OCI-LY7 (cell line): ENCODE measurements around the gene NOP56. TPM values are rescaled to one million over a fixed set of nuclear protein-coding genes. Genes with fewer than 3 reads are reported as not detected.

ENCODE experiments used
- BruUV-seq: library from RNA; stranded (reverse); fragments of 400-500 nt; replicated peaks from 2 replicates; lab custom pipeline; 2021; lab: Mats Ljungman, UMichigan
- CTCF ChIA-PET: fragments of 300-600 bp; sonication (Branson Sonifier 250); formaldehyde crosslinking; loops from one replicate; lab custom pipeline; 2022; ENCODE audit warnings: antibody characterized with exemption; ENCODE audit not compliant: unreplicated experiment; lab: Charles Lee
- POLR2A ChIA-PET: fragments of 300-600 bp; sonication (Branson Sonifier 250); formaldehyde crosslinking; loops from one replicate; lab custom pipeline; 2022; ENCODE audit warnings: antibody characterized with exemption; lab: Charles Lee
- DNase-seq: peaks from one replicate; pipeline ENCODE4 v3.0.0-alpha.2; 2015; ENCODE audit warnings: low spot score
- H2AFZ ChIP-seq: fragments of 200-600 bp; sonication (generic), shearing (Covaris generic); 2 replicates; pipeline ENCODE4 v1.6.1; 2014; ENCODE audit warnings: mild to moderate bottlenecking, antibody characterized with exemption, low read length, moderate library complexity
- H3K27ac ChIP-seq: fragments of 200-600 bp; sonication (generic); 2 replicates; pipeline ENCODE4 v1.5.1; 2014; ENCODE audit warnings: mixed run types, low read depth, mild to moderate bottlenecking, moderate library complexity, low read length, inconsistent platforms; ENCODE audit not compliant: poor library complexity, severe bottlenecking
- H3K36me3 ChIP-seq: fragments of 200-600 bp; sonication (generic); 2 replicates; pipeline ENCODE4 v1.6.1; 2014; ENCODE audit warnings: mild to moderate bottlenecking, antibody characterized with exemption, low read length, moderate library complexity, mixed read lengths; ENCODE audit not compliant: insufficient read depth
- H3K4me1 ChIP-seq: fragments of 200-600 bp; sonication (generic); 2 replicates; pipeline ENCODE4 v1.5.1; 2014; ENCODE audit warnings: mild to moderate bottlenecking, low read length; ENCODE audit not compliant: insufficient read depth, poor library complexity, severe bottlenecking
- H3K4me2 ChIP-seq: fragments of 200-600 bp; sonication (generic); 2 replicates; pipeline ENCODE4 v1.6.1; 2014; ENCODE audit warnings: mild to moderate bottlenecking, low read length
- H3K4me3 ChIP-seq: fragments of 200-600 bp; sonication (generic); 2 replicates; pipeline ENCODE4 v1.5.1; 2014; ENCODE audit warnings: mild to moderate bottlenecking, low read depth, low read length; ENCODE audit not compliant: poor library complexity, severe bottlenecking
- H3K79me2 ChIP-seq: fragments of 200-600 bp; sonication (generic); 2 replicates; pipeline ENCODE4 v1.6.1; 2016; ENCODE audit warnings: low read depth, mild to moderate bottlenecking, low read length, moderate library complexity, mixed read lengths; ENCODE audit not compliant: insufficient read depth
- H3K9me2 ChIP-seq: fragments of 200-600 bp; sonication (generic); 2 replicates; pipeline ENCODE4 v1.6.1; 2016; ENCODE audit warnings: mild to moderate bottlenecking, low read length, mixed read lengths; ENCODE audit not compliant: insufficient read depth
- H3K9me3 ChIP-seq: fragments of 200-600 bp; sonication (generic); 2 replicates; pipeline ENCODE4 v1.6.1; 2014; ENCODE audit warnings: mild to moderate bottlenecking, mixed run types, low read length, mixed read lengths
- H4K20me1 ChIP-seq: fragments of 200-600 bp; sonication (generic); 2 replicates; pipeline ENCODE4 v1.6.1; 2014; ENCODE audit warnings: mild to moderate bottlenecking, antibody characterized with exemption, low read length, moderate library complexity, mixed read lengths; ENCODE audit not compliant: insufficient read depth
- EZH2phosphoT487 ChIP-seq: fragments of 200-600 bp; sonication (generic); IDR thresholded peaks from 2 replicates; pipeline ENCODE4 v1.6.1; 2018; ENCODE audit warnings: low read depth, borderline replicate concordance, mild to moderate bottlenecking, mixed run types, antibody characterized with exemption, low read length, moderate library complexity, mixed read lengths
- intact Hi-C: fragments of 100-400 bp; cut with micrococcal nuclease; formaldehyde crosslinking; loops from one replicate; pipeline ENCODE4 v1.10.0; 2022; ENCODE audit not compliant: unreplicated experiment
- total RNA-seq, 2 experiments: library from RNA; depleted of rRNA in 1 of 2; stranded (reverse); fragments of >200 nt in 1 of 2; shearing (Covaris generic) in 1 of 2; gene quantifications; 2 replicates each; pipeline ENCODE4 v1.2.3, GENCODE V29; 2014 to 2022
- TF ChIP-seq, protein P1 (sequence below): fragments of 200-600 bp; sonication (generic); conservative IDR thresholded peaks from 2 replicates; pipeline ENCODE4 v1.5.1; 2014; ENCODE audit warnings: mild to moderate bottlenecking, antibody characterized with exemption, low read length, moderate library complexity, mixed read lengths

The NOP56 gene
- total RNA-seq, 2 experiments from 2014 or later: 544 to 580 TPM

DNA sequence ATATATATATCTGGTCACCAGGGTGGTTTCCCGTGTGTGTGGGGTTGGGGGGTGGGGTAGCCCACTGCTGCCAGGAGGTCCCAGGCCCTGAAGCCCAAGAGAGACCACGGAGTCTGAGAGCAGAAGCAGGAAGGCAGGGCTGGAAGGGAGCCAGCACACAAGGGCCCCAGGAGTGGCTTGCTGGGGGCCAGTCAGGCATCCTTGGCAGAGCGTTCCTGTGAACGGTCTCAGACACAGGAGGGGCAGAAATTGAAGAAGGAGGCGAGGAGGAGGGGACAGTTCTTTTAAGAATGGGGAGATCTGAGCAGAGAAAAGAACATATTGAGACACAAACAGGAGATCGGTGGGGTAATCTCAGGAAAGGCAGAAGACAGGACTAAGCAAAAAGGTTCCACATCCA lies 38.3 kb downstream of the NOP56 start:
- Histone ChIP-seq H4K20me1 (no peaks in the 10 kb centered on the region), H3K4me3 (no peak overlapping the region), H2AFZ (no peak overlapping the region), H3K27ac (no peak overlapping the region), H3K4me2 (no peak overlapping the region), H3K9me3 (no peaks in the 10 kb centered on the region), H3K4me1 (no peaks in the 10 kb centered on the region), H3K36me3 (no peaks in the 10 kb centered on the region), H3K9me2 (no peaks in the 10 kb centered on the region), H3K79me2 (no peaks in the 10 kb centered on the region)
- CTCF ChIA-PET: no interaction called here
- BruUV-seq: no TSS peak
- POLR2A ChIA-PET: no interaction called here
- TF ChIP-seq, protein P1, sequence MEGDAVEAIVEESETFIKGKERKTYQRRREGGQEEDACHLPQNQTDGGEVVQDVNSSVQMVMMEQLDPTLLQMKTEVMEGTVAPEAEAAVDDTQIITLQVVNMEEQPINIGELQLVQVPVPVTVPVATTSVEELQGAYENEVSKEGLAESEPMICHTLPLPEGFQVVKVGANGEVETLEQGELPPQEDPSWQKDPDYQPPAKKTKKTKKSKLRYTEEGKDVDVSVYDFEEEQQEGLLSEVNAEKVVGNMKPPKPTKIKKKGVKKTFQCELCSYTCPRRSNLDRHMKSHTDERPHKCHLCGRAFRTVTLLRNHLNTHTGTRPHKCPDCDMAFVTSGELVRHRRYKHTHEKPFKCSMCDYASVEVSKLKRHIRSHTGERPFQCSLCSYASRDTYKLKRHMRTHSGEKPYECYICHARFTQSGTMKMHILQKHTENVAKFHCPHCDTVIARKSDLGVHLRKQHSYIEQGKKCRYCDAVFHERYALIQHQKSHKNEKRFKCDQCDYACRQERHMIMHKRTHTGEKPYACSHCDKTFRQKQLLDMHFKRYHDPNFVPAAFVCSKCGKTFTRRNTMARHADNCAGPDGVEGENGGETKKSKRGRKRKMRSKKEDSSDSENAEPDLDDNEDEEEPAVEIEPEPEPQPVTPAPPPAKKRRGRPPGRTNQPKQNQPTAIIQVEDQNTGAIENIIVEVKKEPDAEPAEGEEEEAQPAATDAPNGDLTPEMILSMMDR: no peak
- TF ChIP-seq EZH2phosphoT487: no peak
- DNase-seq: no peak
- intact Hi-C loops: no loop called here

DNA sequence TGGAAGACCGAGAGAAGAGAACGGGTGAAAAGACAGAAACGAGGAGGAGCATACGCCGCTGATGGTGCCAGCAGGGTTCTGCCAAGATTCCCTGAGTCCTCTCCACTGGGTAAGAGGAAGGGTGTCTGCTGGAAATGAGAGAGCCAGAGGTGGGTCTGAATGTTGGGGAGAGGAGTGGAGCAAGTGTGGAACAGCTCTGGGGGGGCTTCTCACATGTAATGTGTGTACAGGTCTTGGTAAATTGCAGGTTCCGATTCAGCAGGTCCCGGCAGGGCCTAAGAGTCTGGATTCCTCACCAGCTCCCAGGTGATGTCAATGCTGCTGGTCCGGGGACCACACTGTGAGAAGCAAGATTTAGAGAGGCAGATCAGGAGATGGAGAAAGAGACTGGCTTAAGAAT lies 38.7 kb downstream of the NOP56 start:
- Histone ChIP-seq H2AFZ (no peak overlapping the region), H3K79me2 (no peaks in the 10 kb centered on the region), H3K4me3 (no peak overlapping the region), H3K36me3 (no peaks in the 10 kb centered on the region), H3K4me2 (no peak overlapping the region), H4K20me1 (no peaks in the 10 kb centered on the region), H3K9me3 (no peaks in the 10 kb centered on the region), H3K9me2 (no peaks in the 10 kb centered on the region), H3K27ac (no peak overlapping the region), H3K4me1 (no peaks in the 10 kb centered on the region)
- TF ChIP-seq, protein P1: no peak
- no peak for TF ChIP-seq EZH2phosphoT487
- ChIA-PET POLR2A (no interaction called here), CTCF (no interaction called here)
- no peak for DNase-seq
- intact Hi-C loops: no loop called here
- BruUV-seq: no TSS peak

DNA sequence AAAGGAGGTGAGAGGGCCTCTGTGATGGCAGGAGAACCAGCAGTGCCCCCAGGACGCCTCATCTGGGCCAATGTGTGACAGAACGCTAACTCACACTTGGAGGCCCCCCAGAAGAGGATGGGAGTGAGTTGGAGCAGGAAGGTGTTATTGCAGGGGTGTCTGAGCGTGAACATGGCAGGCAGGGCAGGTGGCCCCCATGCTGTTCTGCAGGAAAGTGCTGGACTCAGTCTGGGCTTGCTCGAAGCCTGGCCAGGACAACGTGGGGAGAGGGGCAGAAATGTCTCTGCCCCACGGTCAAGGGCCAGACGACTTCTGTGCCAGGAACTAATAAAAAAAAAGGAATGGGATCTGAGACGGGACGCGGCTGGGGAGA lies 39.2 kb downstream of the NOP56 start:
- POLR2A ChIA-PET: no interaction called here
- H3K4me3 ChIP-seq: no peak overlapping the region
- H3K4me1 ChIP-seq: no peaks in the 10 kb centered on the region
- DNase-seq: no peak
- BruUV-seq: no TSS peak
- no peaks in the 10 kb centered on the region for H3K9me3 ChIP-seq
- H3K79me2 ChIP-seq: no peaks in the 10 kb centered on the region
- no peak overlapping the region for H3K27ac ChIP-seq
- H2AFZ ChIP-seq: no peak overlapping the region
- H4K20me1 ChIP-seq: no peaks in the 10 kb centered on the region
- H3K4me2 ChIP-seq: peak overlapping the region; percentile 23; the same call in 1 of the 2 replicates
- H3K36me3 ChIP-seq: no peaks in the 10 kb centered on the region
- CTCF ChIA-PET: no interaction called here
- TF ChIP-seq EZH2phosphoT487: no peak
- TF ChIP-seq, protein P1: no peak
- no peaks in the 10 kb centered on the region for H3K9me2 ChIP-seq
- intact Hi-C loops: no loop called here
